HG03342 (cell line): ENCODE measurements around the gene C19orf18.
"Not testable (repeated sequence)": the region's sequence is repeated elsewhere in the genome, so short reads cannot be mapped to it uniquely, and the experiment has no call there.

Source experiments
- ATAC-seq: cut with Tn5 transposase; IDR thresholded peaks from one replicate; pipeline ENCODE4 v1.9.1; 2021; ENCODE audit warnings: mild to moderate bottlenecking, moderate library complexity; ENCODE audit not compliant: unreplicated experiment

The C19orf18 gene

DNA sequence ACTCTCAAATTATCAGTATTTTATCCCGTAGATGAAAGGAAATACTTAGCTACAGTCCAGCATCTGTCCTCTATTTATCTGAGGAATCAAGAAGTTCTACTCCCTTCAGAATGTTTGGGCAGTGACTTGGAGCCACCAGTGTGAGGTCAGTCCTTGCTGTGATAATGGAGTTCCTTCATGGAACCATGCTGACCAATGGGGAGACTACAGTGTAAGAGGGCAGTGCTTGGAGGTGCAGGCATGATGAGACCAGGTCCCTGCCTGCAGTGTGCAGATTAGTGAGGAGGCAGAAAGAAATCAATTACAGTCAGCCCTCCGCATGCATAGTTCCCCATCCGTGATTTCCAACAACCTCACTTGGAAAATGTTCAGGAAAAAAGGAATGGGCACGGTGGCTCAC lies at the start of gene C19orf18:
Gene C19orf18, minus strand, starts transcription at position 101 of the 400 bp plus-strand sequence. CDS start 102 bp downstream, outside the sequence.
- no peak for ATAC-seq

- ATAC-seq = no peak
Observed at GRCh38 chr19:58022283-58022660, 47.9 kb upstream of the C19orf18 start.

DNA sequence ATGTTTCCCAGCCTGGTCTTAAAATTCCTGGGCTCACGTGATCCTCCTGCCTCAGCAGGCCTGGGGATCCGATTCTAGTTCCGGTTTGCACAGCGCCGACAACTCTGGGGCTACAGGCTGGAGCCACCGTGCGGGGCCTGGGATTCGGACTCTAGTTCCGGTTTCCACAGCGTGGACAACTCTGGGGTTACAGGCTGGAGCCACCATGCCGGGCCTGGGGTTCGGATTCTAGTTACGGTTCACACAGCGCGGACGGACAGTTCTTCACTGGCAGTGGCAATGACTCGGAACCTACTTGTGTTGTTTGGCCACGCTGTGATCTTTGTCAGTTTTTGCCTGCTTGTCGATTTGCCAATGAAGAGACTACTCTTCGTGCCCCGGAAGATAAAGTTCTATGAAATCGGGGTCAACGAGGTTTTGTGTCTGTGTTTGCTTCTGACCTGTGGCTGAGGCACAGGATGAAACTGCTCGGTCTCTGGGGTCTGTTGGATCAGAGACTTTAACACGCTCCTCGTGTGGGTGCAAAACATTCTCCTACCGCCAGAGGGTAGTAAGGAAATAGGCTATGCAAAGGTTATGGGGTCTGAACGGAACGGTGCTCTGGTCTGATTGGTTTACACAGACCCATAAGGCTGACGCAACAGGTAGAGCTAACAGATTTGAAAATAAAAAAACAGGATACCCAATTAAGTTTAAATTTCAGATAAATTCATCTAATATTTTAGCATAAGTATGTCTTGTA lies 47.4 kb upstream of the C19orf18 start:
- no peak for ATAC-seq

GRCh38 chr19:58020129-58020528 lies 45.8 kb upstream of the C19orf18 start:
- no peak for ATAC-seq

GRCh38 chr19:58014141-58014540 lies 39.8 kb upstream of the C19orf18 start:
- no peak for ATAC-seq

GRCh38 chr19:58010507-58010906 lies 36.2 kb upstream of the C19orf18 start:
- ATAC-seq = no peak

DNA sequence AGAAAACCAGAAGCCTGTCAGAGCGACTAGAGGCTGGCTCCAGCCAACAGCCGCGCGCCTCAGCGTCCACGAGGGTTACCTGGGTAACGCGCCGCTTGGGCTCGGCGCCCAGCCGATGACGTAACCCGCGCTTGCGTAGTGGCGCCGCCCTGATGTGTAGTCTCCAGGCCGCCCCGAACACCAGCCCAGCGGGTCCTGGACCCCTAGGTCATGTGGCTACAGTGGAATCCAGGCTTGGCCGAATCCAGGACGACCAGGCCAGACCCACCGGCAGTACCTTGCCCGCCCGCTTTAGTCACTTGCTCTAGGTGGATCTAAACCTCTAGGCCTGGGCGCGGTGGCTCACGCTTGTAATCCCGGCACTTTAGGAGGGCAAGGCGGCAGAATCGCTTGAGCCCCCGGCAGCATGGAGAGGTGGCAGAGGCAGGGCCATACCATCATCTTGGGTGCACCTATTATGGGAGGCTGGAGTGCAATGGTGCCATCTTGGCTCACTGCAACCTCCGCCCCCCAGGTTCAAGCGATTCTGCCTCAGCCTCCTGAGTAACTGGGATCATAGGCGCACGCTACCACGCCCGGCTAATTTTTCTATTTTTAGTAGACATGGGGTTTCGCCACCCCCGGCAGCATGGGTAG lies 35.5 kb upstream of the C19orf18 start:
- ATAC-seq = no peak

DNA sequence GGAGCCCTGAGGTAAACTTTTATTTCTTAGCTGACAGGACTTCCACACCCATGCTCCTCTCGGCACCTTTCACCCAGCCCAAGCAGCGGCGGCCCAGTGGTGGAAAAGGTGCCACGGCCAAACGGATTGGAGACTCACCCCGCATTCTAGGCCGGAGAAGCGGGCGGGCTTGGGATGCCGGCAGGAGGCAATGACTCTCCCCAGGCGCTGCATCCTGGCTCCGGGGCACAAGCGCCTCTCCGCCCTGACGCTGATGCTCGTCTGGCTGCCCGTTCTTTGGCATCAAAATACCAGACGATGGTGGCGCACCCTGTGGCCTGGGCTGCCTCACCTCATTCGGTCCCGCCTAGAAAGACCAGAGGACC lies 34.9 kb upstream of the C19orf18 start:
- no peak for ATAC-seq

DNA sequence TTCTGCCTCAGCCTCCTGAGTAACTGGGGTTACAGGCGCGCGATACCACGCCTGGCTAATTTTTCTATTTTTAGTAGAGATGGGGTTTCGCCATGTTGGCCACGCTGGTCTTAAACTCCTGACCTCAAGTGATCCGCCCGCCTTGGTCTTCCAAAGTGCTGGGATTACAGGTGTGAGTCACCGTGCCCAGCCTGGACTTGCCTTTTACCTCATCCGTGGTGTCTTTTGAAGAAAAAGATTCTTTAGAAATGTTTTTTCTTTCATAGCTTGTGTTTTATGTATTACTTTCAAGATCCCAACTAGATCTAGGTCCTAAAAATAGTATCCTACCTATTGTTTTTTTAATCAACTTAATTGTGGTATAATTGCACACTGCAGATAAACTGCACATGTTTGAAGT lies 34.5 kb upstream of the C19orf18 start:
- ATAC-seq = not testable (repeated sequence)

GRCh38 chr19:58007285-58007684 lies 33.0 kb upstream of the C19orf18 start:
- ATAC-seq = no peak

DNA sequence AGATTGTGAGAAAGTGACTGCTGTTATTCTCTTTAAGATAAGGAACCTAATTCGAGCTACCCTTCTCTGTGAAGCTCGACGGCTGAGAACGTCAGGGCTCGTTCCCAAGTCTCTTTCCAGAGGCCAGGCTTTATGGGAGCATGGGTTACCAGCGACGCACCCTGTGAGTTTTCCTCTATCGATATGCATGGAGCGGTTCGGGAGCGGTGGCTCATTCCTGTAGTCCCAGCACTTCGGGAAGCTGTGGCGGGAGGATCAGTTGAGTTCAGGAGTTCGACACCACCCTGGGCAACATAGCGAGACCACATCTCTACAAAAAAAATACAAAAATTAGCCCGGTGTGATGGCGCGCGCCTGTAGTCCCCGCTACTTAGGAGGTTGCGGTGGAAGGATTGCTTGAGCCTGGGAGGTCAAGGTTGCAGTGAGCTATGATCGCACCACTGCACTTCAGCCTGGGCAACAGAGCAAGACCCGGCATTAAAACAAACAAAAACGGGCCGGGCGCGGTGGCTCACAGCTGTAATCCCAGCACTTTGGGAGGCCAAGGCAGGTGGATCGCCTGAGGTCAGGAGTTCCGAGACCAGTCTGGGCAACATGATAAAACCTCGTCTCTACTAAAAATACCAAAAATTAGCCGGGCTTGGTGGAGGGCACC lies 29.0 kb upstream of the C19orf18 start:
- ATAC-seq = no peak

DNA sequence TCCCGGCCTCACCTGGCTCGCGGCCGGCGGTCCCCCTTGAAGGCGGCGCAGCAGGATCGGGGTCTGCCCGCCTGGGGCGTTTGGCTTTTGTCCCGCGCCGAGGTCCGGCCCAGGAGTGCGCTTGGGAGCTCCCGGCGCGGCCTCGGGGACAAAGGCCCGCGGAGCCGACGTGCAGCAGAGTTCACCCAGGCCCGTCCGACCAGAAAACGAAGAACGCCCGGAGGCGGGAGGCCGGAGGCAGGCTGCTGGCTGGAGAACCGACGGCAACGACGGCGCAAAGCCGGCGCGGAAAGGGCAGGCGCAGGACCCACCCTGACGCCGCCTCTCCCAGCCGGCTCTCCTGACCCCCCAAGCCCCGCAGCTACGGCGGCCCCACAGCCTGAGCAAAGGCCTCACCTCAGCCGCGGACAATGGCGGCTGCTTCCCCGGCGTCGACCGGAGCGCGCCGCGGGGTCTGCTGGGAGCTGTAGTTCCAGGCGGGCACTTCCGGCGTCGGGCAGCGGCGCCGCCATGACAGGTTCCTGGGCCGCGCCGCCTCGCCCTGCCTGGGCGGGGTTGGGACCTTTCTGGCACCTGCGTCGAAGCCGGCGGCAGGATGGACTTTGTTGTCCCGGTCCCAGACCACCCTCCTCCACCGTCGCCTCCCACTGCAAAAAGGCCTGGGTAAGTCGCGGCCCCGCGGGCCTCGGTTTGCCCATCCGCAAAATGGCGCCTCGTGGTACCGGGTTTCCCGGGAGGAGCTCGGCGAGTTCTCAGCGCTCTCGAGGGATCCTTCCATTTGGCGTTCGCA lies 28.2 kb upstream of the C19orf18 start, which contains the start of gene ZNF606:
Gene ZNF606, minus strand, starts transcription at position 437 of the 790 bp plus-strand sequence. CDS start 1,501 bp downstream, outside the sequence.
- ATAC-seq = peak; percentile 94

DNA sequence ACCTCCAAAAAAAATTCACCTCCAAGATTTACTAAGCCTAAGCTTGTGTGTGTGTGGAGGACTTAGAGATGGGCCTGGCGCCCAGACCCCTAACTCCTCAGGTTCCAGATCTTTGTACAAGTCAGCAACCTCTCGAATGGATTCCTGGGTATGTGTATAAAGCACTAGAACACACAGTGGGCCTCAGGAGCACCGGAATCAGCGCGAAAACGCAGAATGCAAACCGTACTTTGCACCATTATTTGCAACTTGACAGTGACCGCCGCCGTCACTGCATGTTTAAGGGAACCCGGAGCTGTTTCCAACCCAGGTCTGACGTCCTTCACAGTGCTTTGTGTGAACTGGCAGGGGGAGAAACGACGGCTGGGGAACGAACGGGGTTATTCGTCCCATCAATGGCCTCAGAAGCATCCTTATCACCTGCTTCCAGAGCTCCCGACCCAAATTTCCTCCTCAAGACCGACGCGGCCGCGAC lies 27.6 kb upstream of the C19orf18 start:
- no peak for ATAC-seq

- no peak for ATAC-seq
Observed at GRCh38 chr19:58000677-58001076, 26.3 kb upstream of the C19orf18 start.

GRCh38 chr19:57992841-57993240 lies 18.5 kb upstream of the C19orf18 start:
- ATAC-seq = no peak

DNA sequence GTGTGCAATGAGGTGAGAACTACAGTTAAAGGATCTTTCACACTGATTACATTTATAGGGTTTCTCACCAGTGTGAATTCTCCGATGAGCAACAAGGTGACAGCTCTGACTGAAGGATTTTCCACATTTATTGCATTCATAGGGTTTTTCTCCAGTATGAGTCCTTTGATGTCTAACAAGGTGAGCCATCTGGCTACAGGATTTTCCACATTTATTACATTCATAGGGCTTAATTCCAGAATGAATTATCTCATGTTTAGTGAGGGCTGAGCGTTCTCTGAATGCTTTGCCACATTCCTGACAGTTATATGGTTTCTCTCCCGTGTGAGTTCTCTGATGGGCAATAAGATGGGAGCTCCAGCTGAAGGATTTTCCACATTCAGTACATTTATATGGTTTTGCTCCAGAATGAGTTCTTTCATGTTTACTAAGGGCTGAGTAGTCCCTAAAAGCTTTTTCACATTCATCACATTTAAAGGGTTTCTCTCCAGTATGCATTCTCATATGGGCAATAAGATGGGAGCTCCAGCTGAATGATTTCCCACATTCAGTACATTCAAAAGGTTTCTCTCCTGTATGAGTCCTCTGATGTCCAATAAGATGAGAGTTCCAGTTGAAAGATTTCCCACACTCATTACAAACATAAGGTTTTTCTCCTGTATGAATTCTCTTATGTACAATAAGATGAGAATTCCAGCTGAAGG lies 4.4 kb upstream of the C19orf18 start:
- ATAC-seq = no peak

GRCh38 chr19:57964761-57965160 lies 9.6 kb downstream of the C19orf18 start:
- ATAC-seq = no peak

DNA sequence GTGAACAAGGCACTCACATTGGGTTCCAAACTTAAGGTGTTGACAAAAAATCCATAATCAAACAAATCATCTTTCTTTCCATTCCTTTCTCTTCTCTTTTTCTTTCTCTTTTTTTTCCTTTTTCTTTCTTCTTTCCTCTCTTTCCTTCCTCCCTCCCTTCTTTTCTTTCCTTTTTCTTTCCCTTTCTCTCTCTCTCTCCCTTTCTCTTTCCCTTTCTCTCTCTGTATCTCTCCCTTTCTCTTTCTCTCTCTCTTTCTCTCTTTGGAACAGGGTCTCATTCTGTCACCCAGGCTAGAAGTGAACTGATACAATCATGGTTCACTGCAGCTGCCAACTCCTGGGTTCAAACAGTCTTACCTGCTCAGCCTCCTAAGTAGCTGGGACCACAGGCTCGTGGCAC lies 12.5 kb downstream of the C19orf18 start:
- no peak for ATAC-seq

- ATAC-seq = no peak
Observed at GRCh38 chr19:57954996-57955395, 19.3 kb downstream of the C19orf18 start.

GRCh38 chr19:57949702-57950101 lies 24.6 kb downstream of the C19orf18 start:
- no peak for ATAC-seq
